Bronchial epithelial cell (primary cell): Measurements from ENCODE around the gene C4orf46. TPM values are rescaled to one million over a fixed set of nuclear protein-coding genes. Genes with fewer than 3 reads are reported as not detected.

Experiments
- DNase-seq: peaks from one replicate; pipeline ENCODE4 v3.0.0-alpha.2; 2010; ENCODE audit warnings: low read depth
- FAIRE-seq: peaks from 2 replicates; lab custom pipeline; 2011; peaks lifted over from hg19 to GRCh38; lab: Jason Lieb, UNC
- H3K27me3 ChIP-seq: 2 replicates; pipeline ENCODE4 v1.5.1; 2011; ENCODE audit warnings: low read length; ENCODE audit not compliant: control insufficient read depth, insufficient read depth
- H3K36me3 ChIP-seq: 2 replicates; pipeline ENCODE4 v1.5.1; 2011; ENCODE audit warnings: low read length; ENCODE audit not compliant: control insufficient read depth, insufficient read depth
- H3K4me3 ChIP-seq: 2 replicates; pipeline ENCODE4 v1.5.1; 2011; ENCODE audit warnings: mild to moderate bottlenecking, low read depth, low read length, control low read depth
- total RNA-seq: library from RNA; depleted of rRNA; stranded (reverse); fragments of >200 nt; gene quantifications from 2 replicates; pipeline ENCODE4 v1.2.1, GENCODE V29; 2014
- TF ChIP-seq, protein P1 (sequence below): IDR thresholded peaks from 2 replicates; pipeline ENCODE4 v1.5.1; 2011; ENCODE audit warnings: mild to moderate bottlenecking, moderate library complexity, low read length, control low read depth, inconsistent platforms; ENCODE audit not compliant: insufficient read depth, severe bottlenecking

Gene C4orf46
- total RNA-seq, 1 donor from 2014 or later: 3.4 TPM

DNA sequence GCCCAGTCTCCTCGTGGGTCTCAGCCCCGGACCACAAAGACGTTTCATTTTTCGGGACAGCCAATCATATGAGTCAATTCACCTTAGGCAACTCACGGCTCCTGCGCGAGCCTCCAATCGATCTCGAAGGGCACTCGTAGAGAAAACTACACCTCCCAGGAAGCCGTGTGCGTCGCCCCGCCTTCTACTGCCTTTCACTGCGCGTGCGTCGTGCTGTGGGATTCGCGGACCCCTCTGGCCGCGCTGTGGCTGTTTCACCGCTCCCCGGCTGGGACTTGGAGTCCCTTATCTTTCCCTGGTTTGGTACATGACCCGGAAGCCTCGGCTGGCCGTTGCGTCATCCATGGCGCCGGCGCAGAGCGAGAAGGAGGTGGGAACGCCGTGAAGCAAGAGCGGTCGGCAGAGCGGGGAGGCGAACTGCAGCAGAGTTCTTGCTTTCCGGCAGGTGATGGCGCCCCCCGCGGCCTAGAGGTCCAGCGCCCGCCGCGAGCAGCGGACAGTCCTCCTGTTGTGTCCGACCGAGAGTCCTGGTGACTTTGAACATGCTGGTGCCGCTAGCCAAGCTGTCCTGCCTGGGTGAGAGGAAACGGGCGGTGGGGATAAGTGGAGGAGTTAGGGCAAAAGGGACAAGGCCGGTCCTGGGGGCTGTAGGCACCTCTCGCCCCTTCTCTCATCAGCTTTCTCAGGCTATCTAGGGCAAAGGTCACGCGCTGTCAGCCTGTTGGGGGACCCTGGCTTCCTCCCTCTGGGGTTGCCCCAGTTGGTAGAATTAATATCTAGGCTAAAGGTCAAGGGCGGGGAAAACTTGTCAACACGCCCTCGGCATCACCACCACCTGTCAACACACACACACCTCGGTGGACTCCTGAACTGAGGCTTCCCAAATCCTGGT lies 474 bp upstream of the C4orf46 start, which contains the start of gene ETFDH:
TSS of gene ETFDH (plus strand) at position 382 of the 892 bp plus-strand sequence. CDS start at position 543, 161 bp downstream.
- Histone ChIP-seq H3K36me3 (no peaks in the 10 kb centered on the region), H3K4me3 (peak within 1 kb of the TSS; percentile 80), H3K27me3 (no peaks in the 10 kb centered on the region)
- FAIRE-seq: peak; percentile 28
- TF ChIP-seq, protein P1, sequence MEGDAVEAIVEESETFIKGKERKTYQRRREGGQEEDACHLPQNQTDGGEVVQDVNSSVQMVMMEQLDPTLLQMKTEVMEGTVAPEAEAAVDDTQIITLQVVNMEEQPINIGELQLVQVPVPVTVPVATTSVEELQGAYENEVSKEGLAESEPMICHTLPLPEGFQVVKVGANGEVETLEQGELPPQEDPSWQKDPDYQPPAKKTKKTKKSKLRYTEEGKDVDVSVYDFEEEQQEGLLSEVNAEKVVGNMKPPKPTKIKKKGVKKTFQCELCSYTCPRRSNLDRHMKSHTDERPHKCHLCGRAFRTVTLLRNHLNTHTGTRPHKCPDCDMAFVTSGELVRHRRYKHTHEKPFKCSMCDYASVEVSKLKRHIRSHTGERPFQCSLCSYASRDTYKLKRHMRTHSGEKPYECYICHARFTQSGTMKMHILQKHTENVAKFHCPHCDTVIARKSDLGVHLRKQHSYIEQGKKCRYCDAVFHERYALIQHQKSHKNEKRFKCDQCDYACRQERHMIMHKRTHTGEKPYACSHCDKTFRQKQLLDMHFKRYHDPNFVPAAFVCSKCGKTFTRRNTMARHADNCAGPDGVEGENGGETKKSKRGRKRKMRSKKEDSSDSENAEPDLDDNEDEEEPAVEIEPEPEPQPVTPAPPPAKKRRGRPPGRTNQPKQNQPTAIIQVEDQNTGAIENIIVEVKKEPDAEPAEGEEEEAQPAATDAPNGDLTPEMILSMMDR: peak; percentile 70
- DNase-seq: peak; percentile 98

DNA sequence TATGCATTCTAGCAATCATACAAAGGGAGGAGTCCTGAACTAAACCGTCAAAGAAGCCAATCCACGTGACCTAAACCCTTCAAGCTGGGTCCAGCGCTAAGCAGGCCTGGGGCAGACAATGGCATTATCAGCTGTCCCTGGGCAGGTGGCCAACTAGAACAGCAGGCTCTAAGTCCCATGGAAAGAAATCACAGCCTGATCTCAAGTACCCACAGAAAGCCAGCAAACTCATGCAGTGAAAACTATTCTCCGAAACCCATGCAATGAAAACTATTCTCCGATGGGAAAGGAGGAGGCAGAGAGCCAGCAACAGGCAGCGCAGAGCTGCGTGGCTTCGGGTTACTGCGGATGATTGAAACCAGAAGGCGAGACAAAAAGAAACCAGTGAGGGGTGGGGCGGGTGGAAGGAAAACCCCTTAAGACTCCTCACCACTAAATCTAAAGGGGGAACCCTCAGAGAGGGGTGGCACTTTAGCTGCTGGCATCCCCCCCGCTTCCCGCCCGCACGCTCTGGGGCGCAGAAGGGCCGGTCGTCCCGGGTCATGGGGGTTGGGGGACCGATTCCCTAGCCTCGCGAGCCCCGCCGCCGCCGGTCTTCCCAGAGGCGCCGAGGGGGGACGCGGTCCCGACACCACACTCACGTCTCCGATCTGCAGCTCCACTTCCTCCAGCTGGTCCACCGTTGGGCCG lies 567 bp downstream of the C4orf46 start:
- peak overlapping the region; percentile 80 for H3K4me3 ChIP-seq
- DNase-seq (peak; percentile 54), FAIRE-seq (no peak)
- no peaks in the 10 kb centered on the region for H3K36me3 ChIP-seq
- TF ChIP-seq, protein P1: no peak
- no peaks in the 10 kb centered on the region for H3K27me3 ChIP-seq

DNA sequence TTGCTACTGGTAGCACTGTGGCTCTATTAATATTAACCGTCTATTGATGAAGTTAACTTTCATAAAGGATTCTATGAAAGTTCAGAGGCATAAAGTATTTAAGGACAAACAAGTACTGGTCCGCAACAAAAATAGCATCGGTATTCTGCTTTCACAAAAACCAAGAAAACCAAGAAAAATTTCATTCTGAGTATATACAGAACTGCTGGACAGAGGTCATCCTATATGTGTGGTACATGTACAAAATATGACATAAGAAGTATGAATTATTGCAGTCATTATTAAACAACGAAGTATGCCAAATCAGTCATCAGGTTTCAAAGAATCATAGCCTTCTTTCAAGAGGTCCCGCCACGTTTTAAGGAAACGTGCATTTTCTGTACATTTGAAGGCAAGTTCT lies 2.4 kb downstream of the C4orf46 start:
- FAIRE-seq: no peak
- TF ChIP-seq, protein P1: no peak
- no peak for DNase-seq

DNA sequence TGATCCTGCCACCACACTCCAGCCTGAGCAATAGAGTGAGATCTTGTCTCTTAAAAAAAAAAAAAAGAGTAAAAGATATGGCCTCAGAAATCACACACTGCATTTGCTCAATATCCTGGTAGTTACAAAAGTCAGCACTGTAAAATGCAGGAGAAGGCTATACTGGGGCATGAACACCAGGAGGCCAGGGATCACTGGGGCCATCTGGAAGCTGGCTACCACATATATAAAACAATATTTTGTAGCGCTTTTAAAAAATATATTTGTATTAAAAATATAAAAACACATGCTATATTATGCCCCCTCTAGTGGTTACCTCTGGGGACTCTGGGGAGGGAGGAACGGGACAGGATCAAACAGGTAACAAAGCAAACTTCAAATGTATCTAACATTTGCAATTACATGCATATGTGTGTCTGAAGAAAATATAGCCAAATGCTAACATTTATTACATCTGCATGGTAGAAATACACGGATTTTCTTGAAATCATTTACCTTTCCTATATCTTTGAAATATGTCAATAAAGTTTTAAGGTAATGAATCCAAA lies 4.0 kb downstream of the C4orf46 start:
- no peaks in the 10 kb centered on the region for H3K27me3 ChIP-seq
- DNase-seq (peak; percentile 37), FAIRE-seq (no peak)
- H3K36me3 ChIP-seq: no peaks in the 10 kb centered on the region
- H3K4me3 ChIP-seq: no peak overlapping the region
- TF ChIP-seq, protein P1: peak; percentile 51

More for the DNA sequence above, 2.4 kb downstream of the C4orf46 start:
- no peaks in the 10 kb centered on the region for H3K36me3 ChIP-seq
- H3K27me3 ChIP-seq: no peaks in the 10 kb centered on the region
- H3K4me3 ChIP-seq: no peak overlapping the region

DNA sequence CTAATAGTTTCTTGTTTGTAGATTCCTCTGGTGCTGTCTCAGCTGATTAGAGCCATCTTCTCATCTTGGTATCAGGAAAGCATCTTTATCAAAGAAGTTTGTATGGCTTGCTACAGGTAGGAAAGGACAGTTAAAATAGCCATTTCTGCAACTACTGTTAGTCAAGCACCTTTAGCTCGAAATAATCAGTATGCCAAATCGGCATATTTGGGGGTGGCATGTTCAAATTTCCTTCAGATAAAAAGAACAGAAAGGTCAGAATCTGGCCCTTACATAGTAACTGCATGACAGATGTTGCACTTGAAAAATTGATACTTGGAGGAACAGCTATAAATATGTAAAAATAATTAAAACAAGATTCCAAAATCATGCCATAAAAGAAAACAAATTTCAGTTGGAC lies 4.8 kb downstream of the C4orf46 start:
- Histone ChIP-seq H3K27me3 (no peaks in the 10 kb centered on the region), H3K36me3 (no peaks in the 10 kb centered on the region), H3K4me3 (no peak overlapping the region)
- DNase-seq: no peak
- TF ChIP-seq, protein P1: no peak
- FAIRE-seq: no peak
